ENCODE results near the gene PLEKHA6. TPM values are rescaled to one million over a fixed set of nuclear protein-coding genes. Genes with fewer than 3 reads are reported as not detected.

PLEKHA6 gene
- total and polyA plus RNA-seq, 2 experiments from 2014 or later = 2.8 to 6.2 TPM

DNA sequence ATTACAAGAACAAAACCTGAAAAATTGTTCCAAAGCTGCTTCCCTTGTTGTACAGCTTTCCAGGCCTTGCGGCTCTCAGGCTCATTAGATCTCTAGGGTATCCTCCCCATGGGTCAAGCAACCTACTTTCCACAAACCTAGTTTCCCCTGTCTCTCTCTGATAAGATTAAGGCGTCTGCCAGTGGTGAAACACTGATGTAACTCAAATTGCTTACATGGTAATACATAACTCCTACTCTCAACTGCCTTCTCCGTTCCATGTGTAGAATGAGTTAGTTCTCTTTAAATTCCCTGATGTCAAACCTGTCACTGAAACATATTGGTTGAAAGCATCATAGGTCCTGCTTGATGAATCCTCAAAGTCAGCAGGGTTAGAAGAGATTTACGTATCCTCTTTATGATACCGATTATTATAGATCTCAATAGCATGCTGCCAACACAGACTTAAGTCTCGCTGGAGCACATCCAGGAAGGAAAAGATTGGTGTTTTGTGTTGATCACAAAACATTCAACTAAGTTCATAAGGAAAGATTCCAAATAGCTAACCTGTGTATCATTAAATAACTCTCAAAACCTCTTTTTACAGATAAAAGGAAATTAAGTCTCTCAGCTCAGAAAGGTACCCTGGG, 41.3 kb upstream of the PLEKHA6 start (continued):
- TF ChIP-seq, protein P1, sequence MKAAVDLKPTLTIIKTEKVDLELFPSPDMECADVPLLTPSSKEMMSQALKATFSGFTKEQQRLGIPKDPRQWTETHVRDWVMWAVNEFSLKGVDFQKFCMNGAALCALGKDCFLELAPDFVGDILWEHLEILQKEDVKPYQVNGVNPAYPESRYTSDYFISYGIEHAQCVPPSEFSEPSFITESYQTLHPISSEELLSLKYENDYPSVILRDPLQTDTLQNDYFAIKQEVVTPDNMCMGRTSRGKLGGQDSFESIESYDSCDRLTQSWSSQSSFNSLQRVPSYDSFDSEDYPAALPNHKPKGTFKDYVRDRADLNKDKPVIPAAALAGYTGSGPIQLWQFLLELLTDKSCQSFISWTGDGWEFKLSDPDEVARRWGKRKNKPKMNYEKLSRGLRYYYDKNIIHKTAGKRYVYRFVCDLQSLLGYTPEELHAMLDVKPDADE (IDR thresholded peaks at IDR 0.05) = no peak

DNA sequence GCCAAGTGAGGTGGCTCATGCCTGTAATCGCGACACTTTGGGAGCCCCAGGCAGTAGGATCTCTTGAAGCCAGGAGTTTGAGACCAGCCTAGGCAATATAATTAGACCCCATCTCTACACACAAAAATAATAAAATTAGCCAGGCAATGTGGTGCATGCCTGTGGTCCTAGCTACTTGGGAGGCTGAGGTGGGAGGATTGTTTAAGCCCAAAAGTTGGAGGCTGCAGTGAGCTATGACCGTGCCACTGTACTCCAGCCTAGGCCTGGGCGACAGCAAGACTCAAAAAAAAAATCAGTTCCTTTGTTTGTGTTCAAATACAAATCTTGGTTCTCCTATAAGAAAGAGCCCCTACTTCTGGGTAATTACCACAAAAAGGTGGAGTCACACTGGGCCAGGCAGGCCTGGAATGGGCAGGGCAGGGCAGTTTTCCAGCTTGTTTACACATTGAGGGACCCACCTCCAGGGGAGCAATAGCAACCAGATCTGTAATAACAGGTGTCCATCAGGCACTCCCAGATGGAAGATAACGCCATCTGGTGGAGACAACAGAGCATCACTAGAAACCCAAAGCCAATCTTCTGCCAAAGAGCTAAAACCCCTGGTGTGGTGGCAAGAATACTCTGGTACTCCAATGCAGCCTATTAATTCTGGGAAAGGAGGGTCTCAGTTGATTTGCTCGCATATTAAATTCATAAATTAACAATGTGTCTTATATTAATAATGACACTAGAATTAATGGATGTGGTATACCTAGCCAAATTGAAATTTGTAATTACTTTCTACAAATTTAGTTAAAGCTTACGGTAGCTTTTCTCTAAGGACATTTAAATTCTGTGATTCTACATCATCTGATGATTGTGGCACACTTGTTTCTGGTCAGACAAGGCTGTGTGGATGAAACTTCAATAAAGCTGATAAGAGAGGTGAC, 38.7 kb upstream of the PLEKHA6 start:
- Histone ChIP-seq H3K4me2 (no peak overlapping the region), H3K36me3 (ENCODE audit: insufficient read depth) (peaks cover 1% of the 10 kb centered on the region; the same call in 1 of the 2 replicates), H3F3A (replicated peaks; ENCODE audit: low read depth) (0 out of 2 replicates have a peak, but pooled peaks cover 6% of the 10 kb centered on the region), H3K79me2 (replicated peaks; ENCODE audit: insufficient read depth) (peaks cover 2% of the 10 kb centered on the region; the same call in 1 of the 2 replicates), H3K4me1 (ENCODE audit: insufficient read depth) (no peaks in the 10 kb centered on the region), H4K20me1 (replicated peaks; ENCODE audit: insufficient read depth) (peaks cover 5% of the 10 kb centered on the region), H3K4me3 (no peak overlapping the region), H3K9me2 (ENCODE audit: insufficient read depth) (no peaks in the 10 kb centered on the region), H3K27ac (ENCODE audit: low read depth) (no peak overlapping the region), H2AFZ (no peak overlapping the region), H3K27me3 (ENCODE audit: insufficient read depth) (no peaks in the 10 kb centered on the region)
- H3K4me1 Mint-ChIP-seq = no peaks in the 10 kb centered on the region; the same call in 2 of the 3 replicates
- peaks cover 27% of the 10 kb centered on the region; the same call in 2 of the 3 replicates for H3K36me3 Mint-ChIP-seq (ENCODE audit: low read depth)
- DNase-seq (ENCODE audit: low spot score) = peak; percentile 97
- TF ChIP-seq STAT1 (IDR thresholded peaks at IDR 0.05; ENCODE audit: unreplicated experiment) (no peak), NANOG (IDR thresholded peaks at IDR 0.05; ENCODE audit: borderline replicate concordance) (no peak), JUNB (IDR thresholded peaks at IDR 0.05; ENCODE audit: unreplicated experiment) (no peak), EZH2phosphoT487 (IDR thresholded peaks at IDR 0.05; ENCODE audit: unreplicated experiment) (no peak), CTCF (conservative IDR thresholded peaks at IDR 0.05; ENCODE audit: low read depth in 2 of 2) (peak; percentile 91 to 95), EZH2 (IDR thresholded peaks at IDR 0.05; ENCODE audit: low read depth, unreplicated experiment) (no peak)
- TF ChIP-seq, protein P1 (IDR thresholded peaks at IDR 0.05) = no peak
- TF ChIP-seq, protein P2, sequence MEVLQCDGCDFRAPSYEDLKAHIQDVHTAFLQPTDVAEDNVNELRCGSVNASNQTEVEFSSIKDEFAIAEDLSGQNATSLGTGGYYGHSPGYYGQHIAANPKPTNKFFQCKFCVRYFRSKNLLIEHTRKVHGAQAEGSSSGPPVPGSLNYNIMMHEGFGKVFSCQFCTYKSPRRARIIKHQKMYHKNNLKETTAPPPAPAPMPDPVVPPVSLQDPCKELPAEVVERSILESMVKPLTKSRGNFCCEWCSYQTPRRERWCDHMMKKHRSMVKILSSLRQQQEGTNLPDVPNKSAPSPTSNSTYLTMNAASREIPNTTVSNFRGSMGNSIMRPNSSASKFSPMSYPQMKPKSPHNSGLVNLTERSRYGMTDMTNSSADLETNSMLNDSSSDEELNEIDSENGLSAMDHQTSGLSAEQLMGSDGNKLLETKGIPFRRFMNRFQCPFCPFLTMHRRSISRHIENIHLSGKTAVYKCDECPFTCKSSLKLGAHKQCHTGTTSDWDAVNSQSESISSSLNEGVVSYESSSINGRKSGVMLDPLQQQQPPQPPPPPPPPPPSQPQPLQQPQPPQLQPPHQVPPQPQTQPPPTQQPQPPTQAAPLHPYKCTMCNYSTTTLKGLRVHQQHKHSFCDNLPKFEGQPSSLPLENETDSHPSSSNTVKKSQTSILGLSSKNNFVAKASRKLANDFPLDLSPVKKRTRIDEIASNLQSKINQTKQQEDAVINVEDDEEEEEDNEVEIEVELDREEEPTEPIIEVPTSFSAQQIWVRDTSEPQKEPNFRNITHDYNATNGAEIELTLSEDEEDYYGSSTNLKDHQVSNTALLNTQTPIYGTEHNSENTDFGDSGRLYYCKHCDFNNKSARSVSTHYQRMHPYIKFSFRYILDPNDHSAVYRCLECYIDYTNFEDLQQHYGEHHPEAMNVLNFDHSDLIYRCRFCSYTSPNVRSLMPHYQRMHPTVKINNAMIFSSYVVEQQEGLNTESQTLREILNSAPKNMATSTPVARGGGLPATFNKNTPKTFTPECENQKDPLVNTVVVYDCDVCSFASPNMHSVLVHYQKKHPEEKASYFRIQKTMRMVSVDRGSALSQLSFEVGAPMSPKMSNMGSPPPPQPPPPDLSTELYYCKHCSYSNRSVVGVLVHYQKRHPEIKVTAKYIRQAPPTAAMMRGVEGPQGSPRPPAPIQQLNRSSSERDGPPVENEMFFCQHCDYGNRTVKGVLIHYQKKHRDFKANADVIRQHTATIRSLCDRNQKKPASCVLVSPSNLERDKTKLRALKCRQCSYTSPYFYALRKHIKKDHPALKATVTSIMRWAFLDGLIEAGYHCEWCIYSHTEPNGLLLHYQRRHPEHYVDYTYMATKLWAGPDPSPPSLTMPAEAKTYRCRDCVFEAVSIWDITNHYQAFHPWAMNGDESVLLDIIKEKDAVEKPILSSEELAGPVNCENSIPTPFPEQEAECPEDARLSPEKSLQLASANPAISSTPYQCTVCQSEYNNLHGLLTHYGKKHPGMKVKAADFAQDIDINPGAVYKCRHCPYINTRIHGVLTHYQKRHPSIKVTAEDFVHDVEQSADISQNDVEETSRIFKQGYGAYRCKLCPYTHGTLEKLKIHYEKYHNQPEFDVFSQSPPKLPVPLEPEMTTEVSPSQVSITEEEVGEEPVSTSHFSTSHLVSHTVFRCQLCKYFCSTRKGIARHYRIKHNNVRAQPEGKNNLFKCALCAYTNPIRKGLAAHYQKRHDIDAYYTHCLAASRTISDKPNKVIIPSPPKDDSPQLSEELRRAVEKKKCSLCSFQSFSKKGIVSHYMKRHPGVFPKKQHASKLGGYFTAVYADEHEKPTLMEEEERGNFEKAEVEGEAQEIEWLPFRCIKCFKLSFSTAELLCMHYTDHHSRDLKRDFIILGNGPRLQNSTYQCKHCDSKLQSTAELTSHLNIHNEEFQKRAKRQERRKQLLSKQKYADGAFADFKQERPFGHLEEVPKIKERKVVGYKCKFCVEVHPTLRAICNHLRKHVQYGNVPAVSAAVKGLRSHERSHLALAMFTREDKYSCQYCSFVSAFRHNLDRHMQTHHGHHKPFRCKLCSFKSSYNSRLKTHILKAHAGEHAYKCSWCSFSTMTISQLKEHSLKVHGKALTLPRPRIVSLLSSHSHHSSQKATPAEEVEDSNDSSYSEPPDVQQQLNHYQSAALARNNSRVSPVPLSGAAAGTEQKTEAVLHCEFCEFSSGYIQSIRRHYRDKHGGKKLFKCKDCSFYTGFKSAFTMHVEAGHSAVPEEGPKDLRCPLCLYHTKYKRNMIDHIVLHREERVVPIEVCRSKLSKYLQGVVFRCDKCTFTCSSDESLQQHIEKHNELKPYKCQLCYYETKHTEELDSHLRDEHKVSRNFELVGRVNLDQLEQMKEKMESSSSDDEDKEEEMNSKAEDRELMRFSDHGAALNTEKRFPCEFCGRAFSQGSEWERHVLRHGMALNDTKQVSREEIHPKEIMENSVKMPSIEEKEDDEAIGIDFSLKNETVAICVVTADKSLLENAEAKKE (CRISPR knock-in tag; IDR thresholded peaks at IDR 0.05) = no peak
- no peak overlapping the region for H3K27ac Mint-ChIP-seq
- peaks cover 8% of the 10 kb centered on the region for H3K27me3 Mint-ChIP-seq (ENCODE audit: insufficient read depth, low read depth, poor library complexity)
- H3K9me3 Mint-ChIP-seq = no peaks in the 10 kb centered on the region
- peak; percentile 100 for ATAC-seq
- no peak overlapping the region for H3K4me3 Mint-ChIP-seq

Measured in GM23338 (cell line).